Measurements from ENCODE around the gene RASGRF2.

Gene RASGRF2

GRCh38 chr5:80928073-80928472 is 32.1 kb upstream of the RASGRF2 start:
- TF ChIP-seq CTCF (IDR thresholded peaks at IDR 0.05; ENCODE audit: low read depth, low read length, missing control alignments): no peak
- no peak overlapping the region for H3K4me3 ChIP-seq (ENCODE audit: low read depth, low read length)
- in situ Hi-C loops (cut with HindIII; ENCODE audit: low sequenced_read_pairs): no loop called here
- no peak for DNase-seq (ENCODE audit: low read depth)

GRCh38 chr5:80930940-80931339 is 29.2 kb upstream of the RASGRF2 start:
- in situ Hi-C loops (cut with HindIII; ENCODE audit: low sequenced_read_pairs): no loop called here
- TF ChIP-seq CTCF (IDR thresholded peaks at IDR 0.05; ENCODE audit: low read depth, low read length, missing control alignments): no peak
- no peak for DNase-seq (ENCODE audit: low read depth)
- no peak overlapping the region for H3K4me3 ChIP-seq (ENCODE audit: low read depth, low read length)

GRCh38 chr5:80931411-80931810 is 28.8 kb upstream of the RASGRF2 start:
- no peak overlapping the region for H3K4me3 ChIP-seq (ENCODE audit: low read depth, low read length)
- in situ Hi-C loops (cut with HindIII; ENCODE audit: low sequenced_read_pairs): no loop called here
- TF ChIP-seq CTCF (IDR thresholded peaks at IDR 0.05; ENCODE audit: low read depth, low read length, missing control alignments): no peak
- DNase-seq (ENCODE audit: low read depth): no peak

GRCh38 chr5:80933036-80933435 is 27.1 kb upstream of the RASGRF2 start:
- no peak for TF ChIP-seq CTCF (IDR thresholded peaks at IDR 0.05; ENCODE audit: low read depth, low read length, missing control alignments)
- in situ Hi-C loops (cut with HindIII; ENCODE audit: low sequenced_read_pairs): no loop called here
- no peak for DNase-seq (ENCODE audit: low read depth)
- no peak overlapping the region for H3K4me3 ChIP-seq (ENCODE audit: low read depth, low read length)

GRCh38 chr5:80934751-80935150 is 25.4 kb upstream of the RASGRF2 start:
- TF ChIP-seq CTCF (IDR thresholded peaks at IDR 0.05; ENCODE audit: low read depth, low read length, missing control alignments): no peak
- in situ Hi-C loops (cut with HindIII; ENCODE audit: low sequenced_read_pairs): no loop called here
- H3K4me3 ChIP-seq (ENCODE audit: low read depth, low read length): no peak overlapping the region
- DNase-seq (ENCODE audit: low read depth): no peak

- in situ Hi-C loops (cut with HindIII; ENCODE audit: low sequenced_read_pairs): no loop called here
- DNase-seq (ENCODE audit: low read depth): no peak
- no peak overlapping the region for H3K4me3 ChIP-seq (ENCODE audit: low read depth, low read length)
- TF ChIP-seq CTCF (IDR thresholded peaks at IDR 0.05; ENCODE audit: low read depth, low read length, missing control alignments): no peak
Observed at GRCh38 chr5:80935811-80936385, 24.3 kb upstream of the RASGRF2 start.

- DNase-seq (ENCODE audit: low read depth): no peak
- TF ChIP-seq CTCF (IDR thresholded peaks at IDR 0.05; ENCODE audit: low read depth, low read length, missing control alignments): no peak
- in situ Hi-C loops (cut with HindIII; ENCODE audit: low sequenced_read_pairs): no loop called here
- no peak overlapping the region for H3K4me3 ChIP-seq (ENCODE audit: low read depth, low read length)
Observed at GRCh38 chr5:80936881-80937280, 23.3 kb upstream of the RASGRF2 start.
